Tibial nerve (tissue), 4 donors: ENCODE data around the gene ARMC9. TPM values are rescaled to one million over a fixed set of nuclear protein-coding genes. Genes with fewer than 3 reads are reported as not detected.

Experiments used
- DNase-seq, 2 donors: peaks; one replicate each; pipeline ENCODE4 v3.0.0-alpha.2; 2019; ENCODE audit warnings: low spot score in 2 of 2
- H3K27ac ChIP-seq, 4 donors: fragments of 200-600 bp; sonication (generic) in 3 of 4; one replicate each; pipeline ENCODE4 v1.5.1; 2017 to 2019; ENCODE audit warnings: mild to moderate bottlenecking in 1 of 4
- H3K27me3 ChIP-seq, 2 donors: fragments of 200-600 bp; sonication (generic) in 1 of 2; one replicate each; pipeline versions ENCODE4 v1.5.1 to v1.6.0; 2017 to 2019
- H3K36me3 ChIP-seq, 3 donors: fragments of 200-600 bp; sonication (generic); one replicate each; pipeline ENCODE4 v1.5.1; 2018 to 2019
- H3K4me1 ChIP-seq, 4 donors: fragments of 200-600 bp; sonication (generic) in 3 of 4; one replicate each; pipeline ENCODE4 v1.5.1; 2017 to 2019
- H3K4me3 ChIP-seq, 4 donors: fragments of 200-600 bp; sonication (generic) in 3 of 4; one replicate each; pipeline ENCODE4 v1.5.1; 2017 to 2019; ENCODE audit warnings: mild to moderate bottlenecking in 1 of 4, moderate library complexity in 1 of 4
- H3K9me3 ChIP-seq, 4 donors: fragments of 200-600 bp; sonication (generic) in 3 of 4; one replicate each; pipeline ENCODE4 v1.5.1; 2017 to 2019
- CTCF ChIP-seq, 5 experiments: fragments of 200-600 bp in 3 of 5; fragments of 450-650 bp in 2 of 5; sonication (generic) in 3 of 5; IDR thresholded peaks; one replicate each; pipeline ENCODE4 v1.5.1; 2016 to 2019; ENCODE audit warnings: antibody characterized with exemption in 5 of 5, mild to moderate bottlenecking in 3 of 5, moderate library complexity in 2 of 5
- EP300 ChIP-seq, 2 donors: sonication (generic); formaldehyde crosslinking; IDR thresholded peaks; one replicate each; pipeline ENCODE4 v1.6.1; 2017; ENCODE audit warnings: antibody characterized with exemption in 2 of 2, mild to moderate bottlenecking in 1 of 2
- POLR2A ChIP-seq, 2 donors: fragments of 450-650 bp; IDR thresholded peaks; one replicate each; pipeline ENCODE4 v1.6.1; 2017; ENCODE audit warnings: antibody characterized with exemption in 2 of 2, mild to moderate bottlenecking in 2 of 2, moderate library complexity in 2 of 2
- WGBS, 2 donors: methylation state at CpG; one replicate each; pipeline ENCODE4 v1.1.5; 2018; 5-methylcytosine and 5-hydroxymethylcytosine counted together
- total RNA-seq, 4 donors: library from RNA; depleted of rRNA; stranded (reverse); fragments of >200 nt; gene quantifications; one replicate each; pipeline ENCODE4 v1.1.0, GENCODE V29; 2016

The ARMC9 gene
- total RNA-seq, 4 donors from 2014 or later: 8.7 to 30.0 (median 18.6) TPM

- Histone ChIP-seq H3K9me3 (no peaks in the 10 kb centered on the region), H3K4me1 (peaks cover 0 to 4% (median 0%) of the 10 kb centered on the region in 4 donors), H3K36me3 (peaks cover 0 to 4% (median 0%) of the 10 kb centered on the region in 3 donors), H3K27me3 (no peaks in the 10 kb centered on the region), H3K27ac (no peak overlapping the region), H3K4me3 (no peak overlapping the region)
- no peak for TF ChIP-seq CTCF (IDR thresholded peaks at IDR 0.05)
- TF ChIP-seq POLR2A (IDR thresholded peaks at IDR 0.05): no peak
- no peak for TF ChIP-seq EP300 (IDR thresholded peaks at IDR 0.05)
- WGBS, 2 donors: 59 to 79% methylated on average over 5 of the region's 5 CpGs
- no peak for DNase-seq
Measured at GRCh38 chr2:231305221-231305620, 106.8 kb downstream of the ARMC9 start.

- H3K9me3 ChIP-seq: no peaks in the 10 kb centered on the region
- TF ChIP-seq CTCF (IDR thresholded peaks at IDR 0.05): no peak
- TF ChIP-seq POLR2A (IDR thresholded peaks at IDR 0.05): no peak
- no peak for TF ChIP-seq EP300 (IDR thresholded peaks at IDR 0.05)
- peaks cover 0 to 4% (median 0%) of the 10 kb centered on the region in 3 donors for H3K36me3 ChIP-seq
- H3K27me3 ChIP-seq: no peaks in the 10 kb centered on the region
- no peak for DNase-seq
- H3K4me3 ChIP-seq: no peak overlapping the region
- WGBS, 2 donors: 74 to 92% methylated on average over 6 of the region's 6 CpGs
- H3K27ac ChIP-seq: no peak overlapping the region
- no peaks in the 10 kb centered on the region for H3K4me1 ChIP-seq
Measured at GRCh38 chr2:231306791-231307393, 108.5 kb downstream of the ARMC9 start.

- no peak overlapping the region for H3K27ac ChIP-seq
- H3K27me3 ChIP-seq: no peaks in the 10 kb centered on the region
- no peaks in the 10 kb centered on the region for H3K4me1 ChIP-seq
- no peak for DNase-seq
- 97 to 98% methylated on average over 6 of the region's 6 CpGs for WGBS, 2 donors
- H3K9me3 ChIP-seq: no peaks in the 10 kb centered on the region
- no peak overlapping the region for H3K4me3 ChIP-seq
- peaks cover 0 to 4% (median 0%) of the 10 kb centered on the region in 3 donors for H3K36me3 ChIP-seq
- TF ChIP-seq EP300 (IDR thresholded peaks at IDR 0.05): no peak
- no peak for TF ChIP-seq CTCF (IDR thresholded peaks at IDR 0.05)
- no peak for TF ChIP-seq POLR2A (IDR thresholded peaks at IDR 0.05)
Measured at GRCh38 chr2:231308219-231308618, 109.8 kb downstream of the ARMC9 start.

GRCh38 chr2:231308631-231309428 lies 110.4 kb downstream of the ARMC9 start:
- TF ChIP-seq POLR2A (IDR thresholded peaks at IDR 0.05) (no peak), CTCF (IDR thresholded peaks at IDR 0.05) (no peak), EP300 (IDR thresholded peaks at IDR 0.05) (no peak)
- H3K27me3 ChIP-seq: no peaks in the 10 kb centered on the region
- H3K4me3 ChIP-seq: no peak overlapping the region
- H3K9me3 ChIP-seq: no peaks in the 10 kb centered on the region
- DNase-seq: no peak
- H3K36me3 ChIP-seq: peaks cover 0 to 4% (median 0%) of the 10 kb centered on the region in 3 donors
- H3K27ac ChIP-seq: no peak overlapping the region
- H3K4me1 ChIP-seq: no peaks in the 10 kb centered on the region
- WGBS, 2 donors: 89 to 91% methylated on average over 16 of the region's 16 CpGs

GRCh38 chr2:231312066-231312465 lies 113.6 kb downstream of the ARMC9 start:
- H3K27me3 ChIP-seq: no peaks in the 10 kb centered on the region

More at GRCh38 chr2:231312066-231312465, 113.6 kb downstream of the ARMC9 start:
- H3K4me3 ChIP-seq: no peak overlapping the region
- WGBS, 2 donors: 92 to 93% methylated on average over 5 of the region's 5 CpGs
- H3K36me3 ChIP-seq: peaks cover 0 to 8% (median 0%) of the 10 kb centered on the region in 3 donors
- H3K9me3 ChIP-seq: peaks cover 0 to 8% (median 0%) of the 10 kb centered on the region in 4 donors
- no peak for TF ChIP-seq CTCF (IDR thresholded peaks at IDR 0.05)
- TF ChIP-seq EP300 (IDR thresholded peaks at IDR 0.05): no peak
- no peak for TF ChIP-seq POLR2A (IDR thresholded peaks at IDR 0.05)
- DNase-seq: no peak
- no peaks in the 10 kb centered on the region for H3K4me1 ChIP-seq
- no peak overlapping the region for H3K27ac ChIP-seq
